ENCODE measurements around the gene TBL1XR1.

GRCh38 chr3:177071496-177072156, 125.7 kb downstream of the TBL1XR1 start:
- TF ChIP-seq GATA2 (IDR thresholded peaks at IDR 0.05; ENCODE audit: low read depth, low read length), result no peak
- no peak for TF ChIP-seq GATA3 (IDR thresholded peaks at IDR 0.05; ENCODE audit: low read depth, low read length)

Data from SH-SY5Y (cell line).